Suprapubic skin (tissue), 4 donors: ENCODE data around the gene WDFY2. TPM values are rescaled to one million over a fixed set of nuclear protein-coding genes. Genes with fewer than 3 reads are reported as not detected.

ENCODE experiments used
- DNase-seq, 2 donors: peaks; one replicate each; pipeline ENCODE4 v3.0.0-alpha.2; 2019; ENCODE audit warnings: low spot score in 2 of 2
- H3K27ac ChIP-seq: fragments of 200-600 bp; sonication (generic); one replicate; pipeline ENCODE4 v1.5.1; 2019
- H3K27me3 ChIP-seq: fragments of 200-600 bp; sonication (generic); one replicate; pipeline ENCODE4 v1.5.1; 2019
- H3K36me3 ChIP-seq: fragments of 200-600 bp; sonication (generic); one replicate; pipeline ENCODE4 v1.5.1; 2019
- H3K4me1 ChIP-seq: fragments of 200-600 bp; sonication (generic); one replicate; pipeline ENCODE4 v1.5.1; 2019
- H3K4me3 ChIP-seq: fragments of 200-600 bp; sonication (generic); one replicate; pipeline ENCODE4 v1.5.1; 2019; ENCODE audit warnings: mild to moderate bottlenecking
- H3K9me3 ChIP-seq: fragments of 200-600 bp; sonication (generic); one replicate; pipeline ENCODE4 v1.5.1; 2019
- CTCF ChIP-seq, 2 donors: fragments of 200-600 bp in 1 of 2; fragments of 450-650 bp in 1 of 2; sonication (generic) in 1 of 2; IDR thresholded peaks; one replicate each; pipeline ENCODE4 v1.5.1; 2016 to 2019; ENCODE audit warnings: antibody characterized with exemption in 2 of 2, mild to moderate bottlenecking in 1 of 2, moderate library complexity in 1 of 2
- EP300 ChIP-seq: sonication (generic); formaldehyde crosslinking; IDR thresholded peaks from one replicate; pipeline ENCODE4 v1.6.1; 2017; ENCODE audit warnings: antibody characterized with exemption
- POLR2A ChIP-seq, 2 donors: fragments of 450-650 bp; IDR thresholded peaks; one replicate each; pipeline ENCODE4 v1.6.1; 2017; ENCODE audit warnings: antibody characterized with exemption in 2 of 2, mild to moderate bottlenecking in 2 of 2, moderate library complexity in 2 of 2
- POLR2AphosphoS5 ChIP-seq, 3 donors: sonication (generic); formaldehyde crosslinking; IDR thresholded peaks; one replicate each; pipeline ENCODE4 v1.6.1; 2017; ENCODE audit warnings: antibody characterized with exemption in 3 of 3
- WGBS: methylation state at CpG from one replicate; pipeline ENCODE4 v1.1.5; 2018; 5-methylcytosine and 5-hydroxymethylcytosine counted together
- total RNA-seq, 4 donors: library from RNA; depleted of rRNA; stranded (reverse); fragments of >200 nt; gene quantifications; one replicate each; pipeline ENCODE4 v1.1.0, GENCODE V29; 2016

WDFY2 gene
- total RNA-seq, 4 donors from 2014 or later = 35.3 to 99.2 (median 40.4) TPM

GRCh38 chr13:51549593-51549992, 34.7 kb upstream of the WDFY2 start:
- no peaks in the 10 kb centered on the region for H3K36me3 ChIP-seq

GRCh38 chr13:51550151-51550550, 34.1 kb upstream of the WDFY2 start:
- H3K27ac ChIP-seq = no peak overlapping the region

More at GRCh38 chr13:51549593-51549992, 34.7 kb upstream of the WDFY2 start:
- H3K9me3 ChIP-seq = no peaks in the 10 kb centered on the region
- no peak overlapping the region for H3K27ac ChIP-seq
- 79% methylated on average over 2 of the region's 2 CpGs for WGBS
- no peak overlapping the region for H3K4me3 ChIP-seq
- H3K27me3 ChIP-seq = no peaks in the 10 kb centered on the region
- TF ChIP-seq EP300 (no peak), POLR2A (IDR thresholded peaks at IDR 0.05) (no peak), POLR2AphosphoS5 (IDR thresholded peaks at IDR 0.05) (no peak), CTCF (IDR thresholded peaks at IDR 0.05) (no peak)
- H3K4me1 ChIP-seq = peaks cover 14% of the 10 kb centered on the region
- no peak for DNase-seq

GRCh38 chr13:51551416-51551815, 32.8 kb upstream of the WDFY2 start:
- H3K27ac ChIP-seq = no peak overlapping the region
- TF ChIP-seq POLR2AphosphoS5 (IDR thresholded peaks at IDR 0.05) = no peak
- TF ChIP-seq POLR2A (IDR thresholded peaks at IDR 0.05) = no peak
- no peak for TF ChIP-seq CTCF (IDR thresholded peaks at IDR 0.05)
- no peak for TF ChIP-seq EP300
- H3K36me3 ChIP-seq = no peaks in the 10 kb centered on the region
- H3K9me3 ChIP-seq = no peaks in the 10 kb centered on the region
- no peak for DNase-seq
- 89% methylated on average over 2 of the region's 2 CpGs for WGBS
- no peak overlapping the region for H3K4me3 ChIP-seq
- peaks cover 21% of the 10 kb centered on the region for H3K4me1 ChIP-seq
- no peaks in the 10 kb centered on the region for H3K27me3 ChIP-seq

More at GRCh38 chr13:51550151-51550550, 34.1 kb upstream of the WDFY2 start:
- no peaks in the 10 kb centered on the region for H3K36me3 ChIP-seq
- 86% methylated on average over 1 of the region's 1 CpG for WGBS
- no peaks in the 10 kb centered on the region for H3K27me3 ChIP-seq
- DNase-seq = no peak
- no peaks in the 10 kb centered on the region for H3K9me3 ChIP-seq
- TF ChIP-seq EP300 (no peak), POLR2AphosphoS5 (IDR thresholded peaks at IDR 0.05) (no peak), POLR2A (IDR thresholded peaks at IDR 0.05) (no peak), CTCF (IDR thresholded peaks at IDR 0.05) (no peak)
- no peak overlapping the region for H3K4me3 ChIP-seq
- H3K4me1 ChIP-seq = peaks cover 14% of the 10 kb centered on the region

- Histone ChIP-seq H3K4me3 (no peak overlapping the region), H3K9me3 (no peaks in the 10 kb centered on the region), H3K27ac (no peak overlapping the region), H3K36me3 (no peaks in the 10 kb centered on the region), H3K27me3 (no peaks in the 10 kb centered on the region), H3K4me1 (peaks cover 24% of the 10 kb centered on the region)
- WGBS = 43% methylated on average over 2 of the region's 2 CpGs
- no peak for TF ChIP-seq CTCF (IDR thresholded peaks at IDR 0.05)
- TF ChIP-seq EP300 = no peak
- no peak for TF ChIP-seq POLR2AphosphoS5 (IDR thresholded peaks at IDR 0.05)
- TF ChIP-seq POLR2A (IDR thresholded peaks at IDR 0.05) = no peak
- DNase-seq = no peak
These were observed 32.2 kb upstream of the WDFY2 start for GRCh38 chr13:51552027-51552426.

- Histone ChIP-seq H3K27me3 (no peaks in the 10 kb centered on the region), H3K4me1 (peaks cover 38% of the 10 kb centered on the region), H3K4me3 (no peak overlapping the region), H3K36me3 (no peaks in the 10 kb centered on the region), H3K9me3 (no peaks in the 10 kb centered on the region), H3K27ac (no peak overlapping the region)
- no peak for TF ChIP-seq POLR2A (IDR thresholded peaks at IDR 0.05)
- TF ChIP-seq POLR2AphosphoS5 (IDR thresholded peaks at IDR 0.05) = no peak
- TF ChIP-seq EP300 = no peak
- TF ChIP-seq CTCF (IDR thresholded peaks at IDR 0.05) = no peak
- no peak for DNase-seq
- 85% methylated on average over 2 of the region's 2 CpGs for WGBS
These were observed 30.7 kb upstream of the WDFY2 start for GRCh38 chr13:51553531-51553930.
